ENCODE data around the gene LHFPL5. TPM values are rescaled to one million over a fixed set of nuclear protein-coding genes. Genes with fewer than 3 reads are reported as not detected.

LHFPL5 gene
- polyA plus RNA-seq, 4 donors, result 0.15 to 0.20 (median 0.17) TPM; not detected in 1

DNA sequence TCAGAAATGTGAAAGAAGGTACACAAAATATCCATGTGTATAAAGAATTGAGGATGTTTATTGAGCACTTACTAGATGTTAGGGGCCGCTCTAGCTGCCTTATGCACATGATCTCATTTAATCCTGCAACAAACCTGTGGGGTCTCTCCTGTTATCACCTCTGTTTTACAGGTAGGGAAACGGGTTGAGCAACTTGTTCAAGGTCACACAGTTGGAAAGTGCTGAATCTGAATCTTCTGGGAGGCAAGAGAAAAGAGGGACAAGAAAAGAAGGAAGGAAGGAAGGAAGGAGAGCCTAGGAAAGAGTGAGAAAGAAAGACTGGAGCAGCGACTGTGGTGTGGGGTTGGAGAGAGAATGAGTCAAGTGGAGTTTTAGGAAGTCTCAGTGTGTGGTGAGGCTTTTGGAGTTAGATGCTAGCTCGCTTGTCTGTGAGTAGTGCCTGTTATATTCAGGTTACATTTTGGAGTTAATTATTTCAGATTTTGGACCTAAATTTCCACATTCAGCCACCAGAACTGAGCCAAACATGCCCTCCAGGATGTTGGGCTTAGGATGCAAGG, 16.6 kb upstream of the LHFPL5 start:
- DNase-seq (ENCODE audit: low read depth in 4 of 4, low spot score in 3 of 4), result no peak

- DNase-seq (ENCODE audit: low read depth in 4 of 4, low spot score in 3 of 4), result no peak
Measured at GRCh38 chr6:35790683-35791082, 14.5 kb upstream of the LHFPL5 start.

- no peak for DNase-seq (ENCODE audit: low read depth in 4 of 4, low spot score in 3 of 4)
Measured at GRCh38 chr6:35794536-35795452, 10.4 kb upstream of the LHFPL5 start.

DNA sequence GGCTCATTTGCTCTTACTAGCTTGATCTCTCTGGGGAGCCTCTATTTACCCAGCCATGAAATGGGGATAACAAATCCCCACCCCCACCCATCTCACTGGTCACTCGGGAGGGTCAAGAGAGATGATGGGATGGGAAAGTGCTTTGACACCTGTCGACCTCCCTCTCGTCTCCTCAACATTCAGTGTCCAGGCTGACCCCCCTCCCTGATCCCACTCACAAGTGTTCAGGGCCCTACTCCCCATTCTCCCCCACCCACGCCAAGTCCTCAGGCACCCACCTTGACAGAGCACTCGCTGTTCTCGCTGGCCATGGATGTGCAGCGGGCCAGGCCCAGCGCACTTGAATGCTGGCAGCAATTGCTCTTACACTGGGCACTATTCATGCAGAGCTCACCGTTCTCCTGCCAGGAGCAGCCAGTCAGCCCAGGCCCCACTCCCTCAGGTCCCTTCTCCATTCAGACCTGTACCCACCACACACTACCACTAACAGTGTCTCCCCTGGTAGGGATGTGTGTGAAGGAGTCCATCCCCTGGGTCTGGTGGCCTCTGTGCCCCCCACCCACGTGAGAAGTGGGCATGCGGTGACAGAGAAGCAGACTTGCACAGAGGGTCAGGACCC, 9.6 kb upstream of the LHFPL5 start:
- DNase-seq (ENCODE audit: low read depth in 4 of 4, low spot score in 3 of 4), result no peak

GRCh38 chr6:35796236-35796635, 8.9 kb upstream of the LHFPL5 start:
- no peak for DNase-seq (ENCODE audit: low read depth in 4 of 4, low spot score in 3 of 4)

- DNase-seq (ENCODE audit: low read depth in 4 of 4, low spot score in 3 of 4), result no peak
Measured at GRCh38 chr6:35797837-35798526, 7.2 kb upstream of the LHFPL5 start.

DNA sequence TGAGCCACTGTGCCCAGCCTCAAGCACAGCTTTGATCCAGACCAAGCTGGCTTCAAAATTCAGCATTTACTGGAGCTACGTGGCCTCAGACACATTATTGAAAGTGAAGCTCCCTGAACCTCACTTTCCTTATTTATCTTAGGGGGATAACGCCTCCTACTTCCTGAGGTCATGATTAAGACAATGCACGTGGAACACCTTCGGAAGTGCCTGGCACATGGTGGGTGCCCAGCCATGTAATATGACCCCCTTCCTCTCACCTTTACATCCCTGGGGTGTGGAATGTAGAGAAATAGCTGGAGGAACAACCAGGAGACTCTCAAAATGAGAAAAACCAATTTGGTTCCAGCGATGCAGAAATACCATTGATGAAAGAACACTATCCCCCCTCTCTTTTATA, 6.4 kb upstream of the LHFPL5 start:
- DNase-seq (ENCODE audit: low read depth in 4 of 4, low spot score in 3 of 4), result no peak

DNA sequence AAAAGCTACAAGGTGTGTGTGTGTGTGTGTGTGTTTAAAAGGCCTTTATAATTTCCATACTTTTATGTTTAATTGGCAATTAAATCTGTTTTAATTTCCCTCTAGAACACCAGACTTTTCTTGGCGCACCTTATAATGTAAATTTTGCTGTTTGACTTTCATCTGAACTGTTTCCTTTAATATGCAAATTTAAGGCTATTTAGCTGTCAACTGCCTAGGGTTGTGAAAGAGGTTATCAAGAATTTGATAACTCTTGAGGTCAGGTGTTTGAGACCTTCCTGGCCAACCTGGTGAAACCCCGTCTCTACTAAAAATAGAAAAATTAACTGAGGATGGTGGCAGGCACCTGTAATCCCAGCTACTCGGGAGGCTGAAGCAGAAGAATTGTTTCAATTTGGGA, 4.0 kb upstream of the LHFPL5 start:
- DNase-seq (ENCODE audit: low read depth in 4 of 4, low spot score in 3 of 4), result no peak

- no peak for DNase-seq (ENCODE audit: low read depth in 4 of 4, low spot score in 3 of 4)
Measured at GRCh38 chr6:35808688-35809087, 3.5 kb downstream of the LHFPL5 start.

- DNase-seq (ENCODE audit: low read depth in 4 of 4, low spot score in 3 of 4), result no peak
Measured at GRCh38 chr6:35809809-35810208, 4.7 kb downstream of the LHFPL5 start.

DNA sequence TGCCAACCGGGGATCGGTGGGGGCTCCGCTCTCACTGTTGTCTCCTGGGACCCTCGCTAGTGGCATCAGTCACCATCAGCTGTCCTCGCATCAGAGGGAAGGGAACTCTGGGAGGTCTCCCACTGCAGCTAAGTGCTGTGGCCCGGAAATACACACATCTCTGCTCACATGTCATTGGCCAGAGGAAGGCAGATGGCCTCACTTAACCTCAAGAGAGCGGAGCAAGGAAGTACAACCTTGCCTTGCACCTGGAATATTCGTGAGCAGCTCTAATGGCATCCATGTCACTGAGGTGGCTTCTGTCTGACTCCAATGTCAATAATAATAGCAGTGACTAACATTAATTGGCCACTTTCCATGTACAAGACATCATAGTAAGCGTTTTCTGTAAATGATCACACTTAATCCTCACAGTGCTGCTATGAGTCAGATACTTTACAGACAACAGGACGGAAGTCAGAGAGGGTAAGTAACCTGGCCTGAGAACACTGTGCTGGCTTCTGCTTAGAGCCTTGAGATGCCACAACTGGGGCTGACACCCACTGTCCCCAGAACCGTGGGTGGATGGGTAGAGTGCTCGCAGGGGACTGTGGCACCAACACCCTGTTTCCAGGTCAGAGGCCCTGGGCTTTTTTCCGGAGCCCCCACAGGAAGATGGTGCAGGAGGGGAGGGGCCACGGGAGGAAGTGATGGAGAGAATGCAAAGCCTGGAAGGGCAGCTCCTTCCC, 6.0 kb downstream of the LHFPL5 start:
- DNase-seq (ENCODE audit: low read depth in 4 of 4, low spot score in 3 of 4), result no peak

GRCh38 chr6:35811699-35811995, 6.5 kb downstream of the LHFPL5 start:
- DNase-seq (ENCODE audit: low read depth in 4 of 4, low spot score in 3 of 4), result no peak

- DNase-seq (ENCODE audit: low read depth in 4 of 4, low spot score in 3 of 4), result no peak
Measured at GRCh38 chr6:35817515-35817914, 12.4 kb downstream of the LHFPL5 start.

DNA sequence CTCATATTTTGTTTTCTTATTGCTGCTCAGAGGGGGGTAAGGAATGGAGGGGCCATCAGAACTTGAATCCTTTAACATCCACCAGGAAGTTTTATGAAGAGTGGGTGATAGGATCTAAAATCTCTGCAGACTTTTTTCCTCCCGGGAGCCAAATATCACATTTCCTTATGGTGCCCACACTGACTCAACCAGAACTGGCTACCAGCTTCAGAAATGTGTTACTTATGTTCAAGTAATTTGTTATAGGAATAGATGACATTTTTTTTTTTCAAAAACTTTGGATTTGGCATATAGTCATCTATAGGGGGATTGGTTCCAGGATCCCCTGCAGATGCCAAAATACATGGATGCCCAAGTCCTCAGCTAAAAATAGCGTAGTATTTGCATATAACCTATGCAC, 18.4 kb downstream of the LHFPL5 start:
- DNase-seq (ENCODE audit: low read depth in 4 of 4, low spot score in 3 of 4), result no peak

GRCh38 chr6:35824552-35825192, 19.5 kb downstream of the LHFPL5 start:
- DNase-seq (ENCODE audit: low read depth in 4 of 4, low spot score in 3 of 4), result no peak

DNA sequence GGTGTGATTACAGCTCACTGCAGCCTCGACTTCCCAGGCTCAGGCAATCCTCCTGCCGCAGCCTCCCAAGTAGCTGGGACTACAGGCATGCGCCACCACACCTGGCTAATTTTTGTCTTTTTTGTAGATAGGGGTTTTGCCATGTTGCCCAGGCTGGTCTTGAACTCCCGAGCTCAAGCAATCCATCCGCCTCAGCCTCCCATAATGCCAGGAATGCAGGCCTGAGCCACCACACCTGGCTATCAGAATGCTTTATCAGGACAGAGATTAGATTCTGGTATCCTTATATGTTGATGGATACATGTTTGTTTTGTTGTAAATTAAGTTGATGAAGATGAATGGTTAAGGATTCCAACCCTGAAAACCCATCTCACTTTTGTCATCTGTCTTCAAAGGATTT, 24.2 kb downstream of the LHFPL5 start:
- DNase-seq (ENCODE audit: low read depth in 4 of 4, low spot score in 3 of 4), result no peak

DNA sequence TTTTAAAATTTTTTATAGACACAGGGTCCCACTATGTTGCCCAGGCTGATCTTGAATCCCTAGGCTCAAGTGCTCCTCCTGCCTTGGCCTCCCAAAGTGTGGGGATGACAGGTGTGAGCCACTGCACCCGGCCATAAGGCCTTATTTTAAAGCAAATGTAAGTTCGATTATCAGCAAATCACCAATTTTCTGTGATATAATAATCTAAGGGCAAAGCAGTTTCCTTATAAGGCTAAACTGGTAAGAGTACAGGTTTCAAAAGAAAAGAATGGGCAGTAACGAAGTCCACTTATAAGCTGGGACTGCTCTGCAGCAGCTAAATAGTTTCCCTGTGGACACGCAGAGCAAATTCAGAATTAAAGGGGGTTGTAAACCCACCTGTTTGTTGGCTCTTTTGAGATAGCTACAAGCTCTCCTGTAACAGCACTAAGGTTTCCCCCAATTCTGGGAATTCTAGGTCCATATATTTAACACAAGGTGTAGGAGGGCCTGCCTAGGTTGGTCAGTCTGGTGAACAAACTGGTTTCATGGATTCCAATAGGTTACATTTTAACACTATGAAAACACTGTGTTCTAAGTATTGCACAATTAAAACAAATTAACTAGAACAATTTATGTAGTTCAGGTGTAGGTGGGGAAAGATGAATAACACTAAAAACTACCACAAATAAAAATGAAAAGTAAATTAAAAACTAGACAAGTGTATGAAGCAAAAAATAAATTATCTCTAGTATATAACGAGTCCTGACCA, 26.3 kb downstream of the LHFPL5 start:
- no peak for DNase-seq (ENCODE audit: low read depth in 4 of 4, low spot score in 3 of 4)

- DNase-seq (ENCODE audit: low read depth in 4 of 4, low spot score in 3 of 4), result no peak
Measured at GRCh38 chr6:35833536-35833935, 28.4 kb downstream of the LHFPL5 start.

GRCh38 chr6:35839019-35839418, 33.9 kb downstream of the LHFPL5 start:
- no peak for DNase-seq (ENCODE audit: low read depth in 4 of 4, low spot score in 3 of 4)

DNA sequence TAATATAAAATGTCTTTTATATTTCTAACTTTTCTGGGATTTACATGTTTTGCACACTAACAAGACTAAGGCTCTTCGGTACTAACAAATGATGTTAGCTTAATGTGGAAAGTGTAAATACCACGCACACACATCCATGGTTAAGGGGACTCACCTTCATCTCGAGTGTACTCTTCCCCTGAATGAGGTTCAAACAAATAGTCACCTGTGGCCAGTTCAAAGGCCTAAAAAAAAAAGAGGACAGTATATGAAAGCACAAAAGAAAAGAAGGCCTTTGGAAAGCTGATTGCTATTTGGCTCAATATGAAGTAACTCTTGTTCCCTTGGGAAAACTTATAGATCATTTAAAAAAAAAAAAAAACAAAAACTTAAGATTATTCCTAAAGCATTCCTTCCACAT, 37.2 kb downstream of the LHFPL5 start:
- no peak for DNase-seq (ENCODE audit: low read depth in 4 of 4, low spot score in 3 of 4)
